ENCODE results near the gene TMEM91.
A peak's percentile ranks its signal among the peaks of the same experiment; 100 is the strongest.

The TMEM91 gene

DNA sequence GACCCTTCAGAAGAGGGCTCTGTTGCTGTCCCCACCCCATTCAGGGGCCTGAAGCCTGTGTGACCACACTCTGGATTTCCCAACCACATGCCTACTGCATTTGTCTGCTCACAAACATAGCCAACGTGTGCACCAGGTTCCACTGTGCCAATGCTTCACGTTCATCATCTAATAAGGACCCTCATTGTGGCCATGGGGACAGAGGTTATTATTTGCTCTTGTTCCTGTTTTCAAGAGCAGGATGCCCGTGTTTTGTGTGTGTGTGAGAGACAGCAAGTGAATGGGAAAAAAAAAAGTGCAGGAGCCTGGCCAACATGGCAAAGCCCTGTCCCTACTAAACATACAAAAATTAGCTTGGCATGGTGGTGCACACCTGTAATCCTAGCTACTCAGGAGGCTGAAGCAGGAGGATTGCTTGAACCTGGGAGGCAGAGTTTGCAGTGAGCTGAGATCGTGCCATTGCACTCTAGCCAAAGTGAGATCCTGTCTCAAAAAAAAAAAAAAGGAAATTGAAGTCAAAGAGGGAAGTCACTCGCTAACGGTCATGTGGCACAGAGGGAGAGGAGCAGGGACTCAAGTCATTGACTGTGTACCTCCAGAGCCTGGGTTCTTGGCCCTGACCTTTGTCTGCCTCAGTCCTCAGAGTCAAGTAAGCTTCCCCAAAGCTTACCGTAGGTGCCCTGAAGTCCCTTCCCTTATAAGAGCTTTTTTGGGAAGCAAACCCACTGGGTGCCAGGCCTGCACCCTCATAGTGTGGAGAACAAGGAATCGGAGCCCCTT, 44.0 kb downstream of the TMEM91 start:
- Histone ChIP-seq H3K9ac (ENCODE audit: low read depth in 1 of 2, low read length in 2 of 2) (peak overlapping the region in 1 of 2 donors; percentile 40), H3K36me3 (ENCODE audit: control insufficient read depth in 2 of 2, insufficient read depth in 2 of 2, low read length in 2 of 2) (peaks cover 39 to 66% of the 10 kb centered on the region in 2 donors), H3K4me3 (ENCODE audit: low read length in 2 of 2) (no peak overlapping the region), H3K27me3 (ENCODE audit: control insufficient read depth in 2 of 2, insufficient read depth in 2 of 2, low read length in 2 of 2) (no peaks in the 10 kb centered on the region), H3K9me3 (ENCODE audit: control insufficient read depth in 2 of 2, low read length in 2 of 2) (no peaks in the 10 kb centered on the region), H3K4me1 (ENCODE audit: control insufficient read depth in 2 of 2, insufficient read depth in 2 of 2, low read length in 2 of 2) (peaks cover 36 to 47% of the 10 kb centered on the region in 2 donors), H3K27ac (ENCODE audit: low read depth in 2 of 2, low read length in 2 of 2) (peak overlapping the region; percentile 71 to 75)

DNA sequence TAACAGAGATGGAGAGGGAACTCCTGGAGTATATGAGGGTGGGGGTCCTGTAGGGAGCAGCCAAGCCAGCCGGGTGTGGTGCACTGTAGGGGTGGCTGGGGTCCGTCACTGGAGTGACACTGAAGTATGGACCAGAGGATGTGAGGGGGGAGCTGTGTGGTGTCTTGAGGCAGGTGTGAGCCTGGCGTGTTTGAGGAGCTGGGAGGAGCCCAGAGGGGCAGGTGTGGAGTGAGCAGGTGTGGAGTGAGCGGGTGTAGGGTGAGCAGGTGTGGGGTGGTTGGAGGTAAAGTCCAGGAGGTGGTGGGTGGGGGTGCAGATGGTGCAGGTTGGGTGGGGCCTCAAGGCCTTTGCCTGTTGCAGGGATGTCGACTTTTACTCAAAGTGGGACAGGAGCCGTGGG, 45.0 kb downstream of the TMEM91 start:
- H3K4me3 ChIP-seq (ENCODE audit: low read length in 2 of 2): no peak overlapping the region
- peaks cover 37 to 52% of the 10 kb centered on the region in 2 donors for H3K4me1 ChIP-seq (ENCODE audit: control insufficient read depth in 2 of 2, insufficient read depth in 2 of 2, low read length in 2 of 2)
- peaks cover 46 to 64% of the 10 kb centered on the region in 2 donors for H3K36me3 ChIP-seq (ENCODE audit: control insufficient read depth in 2 of 2, insufficient read depth in 2 of 2, low read length in 2 of 2)
- H3K9me3 ChIP-seq (ENCODE audit: control insufficient read depth in 2 of 2, low read length in 2 of 2): no peaks in the 10 kb centered on the region
- H3K27me3 ChIP-seq (ENCODE audit: control insufficient read depth in 2 of 2, insufficient read depth in 2 of 2, low read length in 2 of 2): no peaks in the 10 kb centered on the region
- peak overlapping the region in 1 of 2 donors; percentile 40 for H3K9ac ChIP-seq (ENCODE audit: low read depth in 1 of 2, low read length in 2 of 2)
- H3K27ac ChIP-seq (ENCODE audit: low read depth in 2 of 2, low read length in 2 of 2): peak overlapping the region; percentile 71 to 75

DNA sequence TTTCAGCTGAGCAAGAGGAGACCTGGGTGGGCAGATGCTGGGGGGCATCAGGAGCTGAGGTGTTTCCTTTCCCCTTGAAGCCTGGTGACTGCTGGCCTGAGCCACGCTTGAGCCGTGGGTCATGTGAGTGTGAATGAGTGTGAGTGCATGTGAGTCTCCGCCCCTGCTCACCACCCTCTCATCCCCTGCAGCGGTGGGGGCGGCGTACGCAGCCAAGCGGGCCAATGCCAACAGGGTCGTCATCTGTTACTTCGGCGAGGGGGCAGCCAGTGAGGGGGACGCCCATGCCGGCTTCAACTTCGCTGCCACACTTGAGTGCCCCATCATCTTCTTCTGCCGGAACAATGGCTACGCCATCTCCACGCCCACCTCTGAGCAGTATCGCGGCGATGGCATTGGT, 45.6 kb downstream of the TMEM91 start:
- Histone ChIP-seq H3K27ac (ENCODE audit: low read depth in 2 of 2, low read length in 2 of 2) (peak overlapping the region; percentile 68 to 75), H3K36me3 (ENCODE audit: control insufficient read depth in 2 of 2, insufficient read depth in 2 of 2, low read length in 2 of 2) (peaks cover 46 to 62% of the 10 kb centered on the region in 2 donors), H3K4me1 (ENCODE audit: control insufficient read depth in 2 of 2, insufficient read depth in 2 of 2, low read length in 2 of 2) (peaks cover 39 to 50% of the 10 kb centered on the region in 2 donors)

DNA sequence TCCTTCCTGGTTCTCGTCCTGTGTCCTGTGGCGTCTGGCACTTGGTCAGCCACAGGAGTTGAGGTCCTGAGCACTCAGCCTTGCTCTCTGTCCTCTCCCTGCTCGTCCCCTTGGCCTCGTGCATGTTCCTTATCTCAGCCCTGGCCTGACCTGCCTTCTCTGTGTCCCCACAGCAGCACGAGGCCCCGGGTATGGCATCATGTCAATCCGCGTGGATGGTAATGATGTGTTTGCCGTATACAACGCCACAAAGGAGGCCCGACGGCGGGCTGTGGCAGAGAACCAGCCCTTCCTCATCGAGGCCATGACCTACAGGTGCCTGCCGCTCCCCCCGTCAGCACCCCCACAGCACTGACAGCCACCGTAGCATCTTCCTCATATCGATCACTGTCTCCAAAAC, 46.1 kb downstream of the TMEM91 start:
- no peak overlapping the region for H3K4me3 ChIP-seq (ENCODE audit: low read length in 2 of 2)
- H3K9ac ChIP-seq (ENCODE audit: low read depth in 1 of 2, low read length in 2 of 2): no peak overlapping the region
- no peaks in the 10 kb centered on the region for H3K9me3 ChIP-seq (ENCODE audit: control insufficient read depth in 2 of 2, low read length in 2 of 2)
- peaks cover 41 to 51% of the 10 kb centered on the region in 2 donors for H3K4me1 ChIP-seq (ENCODE audit: control insufficient read depth in 2 of 2, insufficient read depth in 2 of 2, low read length in 2 of 2)
- H3K27me3 ChIP-seq (ENCODE audit: control insufficient read depth in 2 of 2, insufficient read depth in 2 of 2, low read length in 2 of 2): no peaks in the 10 kb centered on the region
- peak overlapping the region in 1 of 2 donors; percentile 68 for H3K27ac ChIP-seq (ENCODE audit: low read depth in 2 of 2, low read length in 2 of 2)
- peaks cover 43 to 62% of the 10 kb centered on the region in 2 donors for H3K36me3 ChIP-seq (ENCODE audit: control insufficient read depth in 2 of 2, insufficient read depth in 2 of 2, low read length in 2 of 2)

More for the DNA sequence above, 45.6 kb downstream of the TMEM91 start:
- Histone ChIP-seq H3K4me3 (ENCODE audit: low read length in 2 of 2) (peak overlapping the region in 1 of 2 donors; percentile 13), H3K9ac (ENCODE audit: low read depth in 1 of 2, low read length in 2 of 2) (no peak overlapping the region), H3K27me3 (ENCODE audit: control insufficient read depth in 2 of 2, insufficient read depth in 2 of 2, low read length in 2 of 2) (no peaks in the 10 kb centered on the region), H3K9me3 (ENCODE audit: control insufficient read depth in 2 of 2, low read length in 2 of 2) (no peaks in the 10 kb centered on the region)

DNA sequence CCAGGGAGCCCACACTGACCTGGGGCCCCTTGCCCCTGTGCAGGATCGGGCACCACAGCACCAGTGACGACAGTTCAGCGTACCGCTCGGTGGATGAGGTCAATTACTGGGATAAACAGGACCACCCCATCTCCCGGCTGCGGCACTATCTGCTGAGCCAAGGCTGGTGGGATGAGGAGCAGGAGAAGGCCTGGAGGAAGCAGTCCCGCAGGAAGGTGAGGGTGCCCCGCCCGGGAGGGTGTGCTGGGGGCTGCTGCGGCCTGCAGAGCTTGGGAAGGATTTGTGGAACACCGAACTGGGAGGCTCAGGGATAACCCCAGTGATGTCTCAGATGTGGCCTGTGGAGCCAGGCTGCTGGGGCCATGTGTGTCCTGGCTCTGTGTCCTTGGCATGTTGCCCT, 46.6 kb downstream of the TMEM91 start:
- Histone ChIP-seq H3K9ac (ENCODE audit: low read depth in 1 of 2, low read length in 2 of 2) (no peak overlapping the region), H3K4me1 (ENCODE audit: control insufficient read depth in 2 of 2, insufficient read depth in 2 of 2, low read length in 2 of 2) (peaks cover 46 to 56% of the 10 kb centered on the region in 2 donors), H3K36me3 (ENCODE audit: control insufficient read depth in 2 of 2, insufficient read depth in 2 of 2, low read length in 2 of 2) (peaks cover 43 to 62% of the 10 kb centered on the region in 2 donors)

DNA sequence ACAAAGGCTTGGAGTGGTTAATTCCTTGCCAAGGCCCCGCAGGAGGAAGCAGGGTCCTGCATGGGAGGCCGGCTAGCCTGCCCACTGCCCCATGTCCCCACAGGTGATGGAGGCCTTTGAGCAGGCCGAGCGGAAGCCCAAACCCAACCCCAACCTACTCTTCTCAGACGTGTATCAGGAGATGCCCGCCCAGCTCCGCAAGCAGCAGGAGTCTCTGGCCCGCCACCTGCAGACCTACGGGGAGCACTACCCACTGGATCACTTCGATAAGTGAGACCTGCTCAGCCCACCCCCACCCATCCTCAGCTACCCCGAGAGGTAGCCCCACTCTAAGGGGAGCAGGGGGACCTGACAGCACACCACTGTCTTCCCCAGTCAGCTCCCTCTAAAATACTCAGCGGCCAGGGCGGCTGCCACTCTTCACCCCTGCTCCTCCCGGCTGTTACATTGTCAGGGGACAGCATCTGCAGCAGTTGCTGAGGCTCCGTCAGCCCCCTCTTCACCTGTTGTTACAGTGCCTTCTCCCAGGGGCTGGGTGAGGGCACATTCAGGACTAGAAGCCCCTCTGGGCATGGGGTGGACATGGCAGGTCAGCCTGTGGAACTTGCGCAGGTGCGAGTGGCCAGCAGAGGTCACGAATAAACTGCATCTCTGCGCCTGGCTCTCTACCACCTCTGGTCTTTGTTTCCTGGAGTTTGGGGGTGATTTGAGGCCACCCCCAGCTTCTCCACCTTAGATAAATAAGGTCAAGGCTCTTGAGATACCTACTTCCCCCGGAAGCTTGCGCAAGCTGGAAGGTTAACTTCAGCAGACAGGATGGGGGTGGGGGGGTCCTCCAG, 48.2 kb downstream of the TMEM91 start:
- peak overlapping the region in 1 of 2 donors; percentile 99 for H3K9ac ChIP-seq (ENCODE audit: low read depth in 1 of 2, low read length in 2 of 2)
- H3K27ac ChIP-seq (ENCODE audit: low read depth in 2 of 2, low read length in 2 of 2): peak overlapping the region; percentile 16 to 94
- H3K4me3 ChIP-seq (ENCODE audit: low read length in 2 of 2): peak overlapping the region; percentile 44 to 90
- no peaks in the 10 kb centered on the region for H3K9me3 ChIP-seq (ENCODE audit: control insufficient read depth in 2 of 2, low read length in 2 of 2)
- peaks cover 54 to 64% of the 10 kb centered on the region in 2 donors for H3K4me1 ChIP-seq (ENCODE audit: control insufficient read depth in 2 of 2, insufficient read depth in 2 of 2, low read length in 2 of 2)
- H3K36me3 ChIP-seq (ENCODE audit: control insufficient read depth in 2 of 2, insufficient read depth in 2 of 2, low read length in 2 of 2): peaks cover 38 to 48% of the 10 kb centered on the region in 2 donors
- H3K27me3 ChIP-seq (ENCODE audit: control insufficient read depth in 2 of 2, insufficient read depth in 2 of 2, low read length in 2 of 2): no peaks in the 10 kb centered on the region

More for the DNA sequence above, 46.6 kb downstream of the TMEM91 start:
- H3K27ac ChIP-seq (ENCODE audit: low read depth in 2 of 2, low read length in 2 of 2): no peak overlapping the region
- no peak overlapping the region for H3K4me3 ChIP-seq (ENCODE audit: low read length in 2 of 2)
- H3K9me3 ChIP-seq (ENCODE audit: control insufficient read depth in 2 of 2, low read length in 2 of 2): no peaks in the 10 kb centered on the region
- H3K27me3 ChIP-seq (ENCODE audit: control insufficient read depth in 2 of 2, insufficient read depth in 2 of 2, low read length in 2 of 2): no peaks in the 10 kb centered on the region

DNA sequence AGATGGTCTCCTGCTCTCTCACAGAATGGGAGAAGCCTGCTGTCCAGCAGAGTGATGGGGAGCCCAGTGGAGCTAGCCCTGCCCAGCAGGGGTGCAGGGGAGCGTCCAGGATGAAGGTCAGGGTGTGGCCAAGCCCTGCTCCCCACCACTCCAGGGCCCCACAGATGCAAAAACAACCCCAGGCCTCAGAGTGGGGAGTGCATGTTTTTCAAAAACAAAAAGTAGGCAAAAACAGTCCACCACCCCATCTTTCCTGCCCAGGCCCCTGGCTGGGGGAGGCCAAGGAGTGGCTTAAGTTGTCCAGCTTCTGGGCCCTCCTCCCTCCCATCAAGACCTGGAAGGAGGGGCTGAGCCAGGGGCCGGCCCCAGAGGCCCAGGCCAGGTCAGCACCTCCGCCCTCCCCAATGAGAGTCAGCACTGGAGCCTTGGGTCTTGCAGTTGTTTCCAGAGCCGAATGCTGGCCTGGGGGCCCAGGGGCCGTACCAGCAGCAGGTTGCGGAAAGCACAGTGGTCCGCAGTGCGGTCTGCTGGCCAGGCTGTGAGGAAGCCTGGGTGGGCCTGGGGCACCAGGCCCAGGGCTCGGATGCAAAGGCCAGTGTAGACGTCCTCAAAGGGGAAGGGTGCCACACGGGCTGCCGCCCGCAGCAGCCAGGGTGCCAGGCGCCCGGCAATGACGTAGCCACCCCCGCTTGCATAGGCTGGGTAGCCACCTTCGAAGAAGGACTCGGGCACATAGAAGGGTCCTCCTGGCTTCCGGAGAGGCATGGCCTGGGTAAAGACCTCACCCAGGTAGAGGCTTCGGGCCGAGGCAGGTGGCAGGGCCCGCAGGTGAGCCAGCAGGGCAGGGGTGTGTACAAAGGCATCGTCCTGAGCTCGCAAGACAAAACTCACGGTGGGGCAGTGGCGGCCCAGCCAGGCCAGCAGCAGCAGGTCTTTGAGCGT, 49.1 kb downstream of the TMEM91 start:
- peak overlapping the region; percentile 90 to 94 for H3K27ac ChIP-seq (ENCODE audit: low read depth in 2 of 2, low read length in 2 of 2)
- peak overlapping the region; percentile 90 for H3K4me3 ChIP-seq (ENCODE audit: low read length in 2 of 2)
- H3K4me1 ChIP-seq (ENCODE audit: control insufficient read depth in 2 of 2, insufficient read depth in 2 of 2, low read length in 2 of 2): peaks cover 54 to 64% of the 10 kb centered on the region in 2 donors
- peak overlapping the region; percentile 93 to 99 for H3K9ac ChIP-seq (ENCODE audit: low read depth in 1 of 2, low read length in 2 of 2)
- H3K27me3 ChIP-seq (ENCODE audit: control insufficient read depth in 2 of 2, insufficient read depth in 2 of 2, low read length in 2 of 2): no peaks in the 10 kb centered on the region
- H3K9me3 ChIP-seq (ENCODE audit: control insufficient read depth in 2 of 2, low read length in 2 of 2): no peaks in the 10 kb centered on the region
- H3K36me3 ChIP-seq (ENCODE audit: control insufficient read depth in 2 of 2, insufficient read depth in 2 of 2, low read length in 2 of 2): peaks cover 35 to 39% of the 10 kb centered on the region in 2 donors

DNA sequence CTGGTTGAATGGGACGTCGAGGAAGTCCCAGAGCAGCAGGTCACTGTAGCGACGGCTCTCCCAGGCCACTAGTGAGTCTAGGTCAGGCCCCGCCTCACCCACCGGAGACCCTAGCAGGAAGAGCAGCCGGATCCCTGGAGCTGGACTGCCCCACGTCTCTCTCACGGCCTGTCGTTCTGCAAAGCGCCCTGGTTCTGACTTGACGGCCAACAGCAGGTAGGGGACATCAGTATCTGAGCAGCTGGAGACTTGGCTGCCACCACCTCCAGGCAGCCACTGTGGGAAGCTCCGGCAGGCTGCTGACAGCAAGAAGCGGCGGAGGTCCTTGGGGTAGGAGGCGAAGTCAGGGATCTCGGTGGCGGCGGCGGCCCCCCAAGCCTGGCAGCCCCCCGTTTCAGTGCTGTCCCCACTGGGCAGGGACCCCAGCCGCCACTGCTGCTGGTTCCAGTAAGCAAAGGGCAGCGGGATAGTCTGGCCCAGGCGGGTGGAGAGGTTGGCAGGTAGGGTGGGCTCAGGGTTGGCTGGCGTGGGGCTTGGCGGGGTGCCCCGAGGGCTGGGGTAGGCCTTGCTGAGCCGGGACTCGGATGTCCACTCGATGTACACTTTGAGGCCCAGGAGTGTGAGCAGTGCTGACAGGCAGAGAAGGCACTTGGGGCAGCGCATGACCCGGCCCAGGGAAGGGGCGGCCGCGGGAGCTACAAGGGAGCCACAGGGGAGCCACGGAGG, 49.9 kb downstream of the TMEM91 start:
- H3K27ac ChIP-seq (ENCODE audit: low read depth in 2 of 2, low read length in 2 of 2): peak overlapping the region; percentile 90 to 94
- no peaks in the 10 kb centered on the region for H3K9me3 ChIP-seq (ENCODE audit: control insufficient read depth in 2 of 2, low read length in 2 of 2)
- H3K9ac ChIP-seq (ENCODE audit: low read depth in 1 of 2, low read length in 2 of 2): peak overlapping the region; percentile 93 to 99
- peaks cover 33 to 35% of the 10 kb centered on the region in 2 donors for H3K36me3 ChIP-seq (ENCODE audit: control insufficient read depth in 2 of 2, insufficient read depth in 2 of 2, low read length in 2 of 2)
- H3K4me3 ChIP-seq (ENCODE audit: low read length in 2 of 2): peak overlapping the region; percentile 90
- H3K4me1 ChIP-seq (ENCODE audit: control insufficient read depth in 2 of 2, insufficient read depth in 2 of 2, low read length in 2 of 2): peaks cover 46 to 55% of the 10 kb centered on the region in 2 donors
- H3K27me3 ChIP-seq (ENCODE audit: control insufficient read depth in 2 of 2, insufficient read depth in 2 of 2, low read length in 2 of 2): no peaks in the 10 kb centered on the region
